Stromal cell of bone marrow (primary cell): ENCODE measurements around the gene TMEM260.
"Not testable (repeated sequence)": the region's sequence is repeated elsewhere in the genome, so short reads cannot be mapped to it uniquely, and the experiment has no call there.

Source experiments
- DNase-seq: peaks from one replicate; pipeline ENCODE4 v3.0.0-alpha.2; 2012; ENCODE audit warnings: low read depth

Gene TMEM260

GRCh38 chr14:56676042-56676441 lies 96.4 kb downstream of the TMEM260 start:
- no peak for DNase-seq

- DNase-seq: no peak
Observed at GRCh38 chr14:56678838-56679237, 99.2 kb downstream of the TMEM260 start.

GRCh38 chr14:56686416-56686815 lies 106.8 kb downstream of the TMEM260 start:
- DNase-seq: no peak

GRCh38 chr14:56687123-56687522 lies 107.5 kb downstream of the TMEM260 start:
- no peak for DNase-seq

GRCh38 chr14:56694609-56695008 lies 115.0 kb downstream of the TMEM260 start:
- DNase-seq: no peak

- DNase-seq: not testable (repeated sequence)
Observed at GRCh38 chr14:56695216-56695615, 115.6 kb downstream of the TMEM260 start.
